Parathyroid adenoma (tissue), 2 donors: Measurements from ENCODE around the gene RABGAP1.

Source experiments
- H2AFZ ChIP-seq: fragments of 300-600 bp; sonication (generic); one replicate; pipeline ENCODE4 v1.7.0; 2017; ENCODE audit warnings: antibody characterized with exemption, mild to moderate bottlenecking
- H3K27ac ChIP-seq: fragments of 300-600 bp; sonication (generic); one replicate; pipeline ENCODE4 v1.7.0; 2017
- H3K27me3 ChIP-seq: fragments of 300-600 bp; sonication (generic); one replicate; pipeline ENCODE4 v1.7.0; 2017; ENCODE audit warnings: low read length; ENCODE audit not compliant: control insufficient read depth, insufficient read depth
- H3K36me3 ChIP-seq: fragments of 300-600 bp; sonication (generic); one replicate; pipeline ENCODE4 v1.7.0; 2017; ENCODE audit warnings: low read length; ENCODE audit not compliant: control insufficient read depth, insufficient read depth
- H3K4me1 ChIP-seq: fragments of 300-600 bp; sonication (generic); one replicate; pipeline ENCODE4 v1.7.0; 2017; ENCODE audit warnings: control low read depth
- H3K4me2 ChIP-seq: fragments of 300-600 bp; sonication (generic); one replicate; pipeline ENCODE4 v1.7.0; 2017; ENCODE audit warnings: low read length
- H3K4me3 ChIP-seq: fragments of 300-600 bp; sonication (generic); one replicate; pipeline ENCODE4 v1.7.0; 2017; ENCODE audit warnings: low read depth, low read length
- H3K79me2 ChIP-seq: fragments of 300-600 bp; sonication (generic); one replicate; pipeline ENCODE4 v1.7.0; 2017; ENCODE audit warnings: control low read depth
- H3K9ac ChIP-seq: fragments of 300-600 bp; sonication (generic); one replicate; pipeline ENCODE4 v1.7.0; 2017; ENCODE audit warnings: mild to moderate bottlenecking
- H3K9me3 ChIP-seq: fragments of 300-600 bp; sonication (generic); one replicate; pipeline ENCODE4 v1.7.0; 2017; ENCODE audit warnings: low read length; ENCODE audit not compliant: control insufficient read depth
- TF ChIP-seq, protein P1 (sequence below): fragments of 300-600 bp; sonication (generic); IDR thresholded peaks from one replicate; pipeline ENCODE4 v1.7.0; 2017; ENCODE audit warnings: antibody characterized with exemption, mild to moderate bottlenecking
- donor health status: primary hyperparathyroidism.

RABGAP1 gene

DNA sequence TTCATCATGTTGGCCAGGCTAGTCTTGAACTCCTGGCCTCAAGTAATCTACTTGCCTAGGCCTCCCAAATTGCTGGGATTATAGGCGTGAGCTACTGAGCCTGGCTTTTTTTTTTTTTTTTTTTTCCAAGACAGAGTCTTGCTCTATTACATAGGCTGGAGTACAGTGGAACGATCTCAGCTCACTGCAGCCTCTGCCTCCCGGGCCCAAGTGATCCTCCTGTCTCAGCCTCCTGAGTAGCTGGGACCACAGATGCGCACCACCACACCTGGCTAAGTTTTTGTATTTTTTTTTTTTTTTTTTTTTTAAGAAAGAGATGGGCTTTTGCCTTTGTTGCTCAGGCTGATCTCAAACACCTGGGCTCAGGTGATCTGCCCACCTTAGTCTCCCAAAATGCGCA, 66.4 kb downstream of the RABGAP1 start:
- Histone ChIP-seq H2AFZ (no peak overlapping the region), H3K9ac (no peak overlapping the region), H3K27ac (no peak overlapping the region), H3K4me2 (no peak overlapping the region), H3K36me3 (no peaks in the 10 kb centered on the region), H3K9me3 (no peaks in the 10 kb centered on the region), H3K4me1 (no peaks in the 10 kb centered on the region), H3K27me3 (no peaks in the 10 kb centered on the region), H3K79me2 (no peaks in the 10 kb centered on the region), H3K4me3 (no peak overlapping the region)
- TF ChIP-seq, protein P1, sequence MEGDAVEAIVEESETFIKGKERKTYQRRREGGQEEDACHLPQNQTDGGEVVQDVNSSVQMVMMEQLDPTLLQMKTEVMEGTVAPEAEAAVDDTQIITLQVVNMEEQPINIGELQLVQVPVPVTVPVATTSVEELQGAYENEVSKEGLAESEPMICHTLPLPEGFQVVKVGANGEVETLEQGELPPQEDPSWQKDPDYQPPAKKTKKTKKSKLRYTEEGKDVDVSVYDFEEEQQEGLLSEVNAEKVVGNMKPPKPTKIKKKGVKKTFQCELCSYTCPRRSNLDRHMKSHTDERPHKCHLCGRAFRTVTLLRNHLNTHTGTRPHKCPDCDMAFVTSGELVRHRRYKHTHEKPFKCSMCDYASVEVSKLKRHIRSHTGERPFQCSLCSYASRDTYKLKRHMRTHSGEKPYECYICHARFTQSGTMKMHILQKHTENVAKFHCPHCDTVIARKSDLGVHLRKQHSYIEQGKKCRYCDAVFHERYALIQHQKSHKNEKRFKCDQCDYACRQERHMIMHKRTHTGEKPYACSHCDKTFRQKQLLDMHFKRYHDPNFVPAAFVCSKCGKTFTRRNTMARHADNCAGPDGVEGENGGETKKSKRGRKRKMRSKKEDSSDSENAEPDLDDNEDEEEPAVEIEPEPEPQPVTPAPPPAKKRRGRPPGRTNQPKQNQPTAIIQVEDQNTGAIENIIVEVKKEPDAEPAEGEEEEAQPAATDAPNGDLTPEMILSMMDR = no peak

- H3K27me3 ChIP-seq = no peaks in the 10 kb centered on the region
- no peak overlapping the region for H2AFZ ChIP-seq
- TF ChIP-seq, protein P1 = no peak
- H3K4me3 ChIP-seq = no peak overlapping the region
- no peak overlapping the region for H3K9ac ChIP-seq
- no peaks in the 10 kb centered on the region for H3K4me1 ChIP-seq
- no peaks in the 10 kb centered on the region for H3K79me2 ChIP-seq
- H3K27ac ChIP-seq = no peak overlapping the region
- no peaks in the 10 kb centered on the region for H3K9me3 ChIP-seq
- no peak overlapping the region for H3K4me2 ChIP-seq
- no peaks in the 10 kb centered on the region for H3K36me3 ChIP-seq
Observed at GRCh38 chr9:123008909-123009308, 68.1 kb downstream of the RABGAP1 start.

DNA sequence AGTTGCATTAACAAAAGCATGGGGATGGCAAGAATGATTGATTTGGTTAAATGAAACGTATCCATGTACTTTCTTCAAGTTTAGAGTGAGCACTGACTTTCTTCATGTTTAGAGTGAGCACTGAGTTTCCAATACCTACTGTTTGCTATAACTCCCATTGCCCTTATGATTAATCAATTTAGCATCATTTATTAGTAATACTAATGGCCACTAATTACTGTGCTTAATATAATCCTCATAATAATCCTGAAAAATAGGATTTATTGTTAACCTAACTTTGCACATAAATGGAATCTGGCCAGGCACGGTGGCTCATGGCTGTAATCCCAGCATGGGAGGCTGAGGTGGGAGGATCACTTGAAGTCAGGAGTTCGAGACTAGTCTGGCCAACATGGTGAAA, 70.6 kb downstream of the RABGAP1 start:
- Histone ChIP-seq H2AFZ (no peak overlapping the region), H3K27me3 (no peaks in the 10 kb centered on the region), H3K9ac (no peak overlapping the region), H3K79me2 (no peaks in the 10 kb centered on the region), H3K4me1 (no peaks in the 10 kb centered on the region), H3K4me3 (no peak overlapping the region), H3K9me3 (no peaks in the 10 kb centered on the region), H3K4me2 (no peak overlapping the region), H3K36me3 (no peaks in the 10 kb centered on the region), H3K27ac (no peak overlapping the region)
- TF ChIP-seq, protein P1 = no peak

DNA sequence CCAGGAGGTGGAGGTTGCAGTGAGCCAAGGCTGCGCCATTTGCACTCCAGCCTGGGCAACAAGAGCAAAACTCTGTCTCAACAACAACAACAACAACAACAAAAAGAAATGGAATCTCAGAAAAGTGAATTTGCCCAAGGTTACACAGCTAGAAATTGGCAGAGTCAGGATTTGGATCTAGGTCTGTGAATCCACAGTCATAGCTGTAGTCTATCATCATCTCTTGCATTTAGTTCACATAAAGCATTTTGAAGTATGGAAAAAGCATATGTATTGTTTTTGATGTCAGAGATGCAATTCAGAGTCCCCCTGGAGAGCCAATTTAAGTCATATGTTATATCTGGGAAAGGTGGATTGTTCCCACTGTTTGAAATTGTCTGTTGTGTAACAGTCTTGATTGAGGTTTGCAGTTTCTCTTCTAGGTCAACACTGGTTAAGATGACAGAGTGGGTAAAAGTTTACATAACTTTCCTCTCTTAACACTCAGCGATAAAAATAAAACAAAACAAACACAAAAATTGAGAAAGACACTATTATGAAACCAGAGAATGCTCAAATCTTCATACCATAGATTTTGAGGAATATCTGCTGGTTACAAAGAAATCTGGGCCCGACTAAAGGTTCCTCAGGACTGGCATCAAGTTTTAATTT, 71.2 kb downstream of the RABGAP1 start:
- no peak overlapping the region for H3K4me3 ChIP-seq
- H3K79me2 ChIP-seq = no peaks in the 10 kb centered on the region
- H2AFZ ChIP-seq = no peak overlapping the region
- H3K27me3 ChIP-seq = no peaks in the 10 kb centered on the region
- TF ChIP-seq, protein P1 = no peak
- H3K4me2 ChIP-seq = no peak overlapping the region
- H3K9me3 ChIP-seq = no peaks in the 10 kb centered on the region
- H3K4me1 ChIP-seq = no peaks in the 10 kb centered on the region
- no peaks in the 10 kb centered on the region for H3K36me3 ChIP-seq
- H3K27ac ChIP-seq = no peak overlapping the region
- no peak overlapping the region for H3K9ac ChIP-seq

GRCh38 chr9:123016631-123017030, 75.8 kb downstream of the RABGAP1 start:
- H3K27ac ChIP-seq = no peak overlapping the region
- no peak overlapping the region for H2AFZ ChIP-seq
- H3K4me1 ChIP-seq = no peaks in the 10 kb centered on the region
- no peak overlapping the region for H3K4me2 ChIP-seq
- no peaks in the 10 kb centered on the region for H3K9me3 ChIP-seq
- H3K27me3 ChIP-seq = no peaks in the 10 kb centered on the region
- TF ChIP-seq, protein P1 = no peak
- no peaks in the 10 kb centered on the region for H3K36me3 ChIP-seq
- H3K9ac ChIP-seq = no peak overlapping the region
- no peaks in the 10 kb centered on the region for H3K79me2 ChIP-seq
- H3K4me3 ChIP-seq = no peak overlapping the region
